Coronary artery (tissue), 2 donors: ENCODE measurements around the gene NMUR1.
A peak's percentile ranks its signal among the peaks of the same experiment; 100 is the strongest.
"Not testable (repeated sequence)": the region's sequence is repeated elsewhere in the genome, so short reads cannot be mapped to it uniquely, and the experiment has no call there.

Experiments
- DNase-seq: peaks from one replicate; pipeline ENCODE4 v3.0.0-alpha.2; 2017; ENCODE audit warnings: low spot score
- H3K27ac ChIP-seq, 2 donors: fragments of 200-600 bp; sonication (generic); one replicate each; pipeline ENCODE4 v1.5.1; 2016 to 2019
- H3K4me3 ChIP-seq: fragments of 200-600 bp; sonication (generic); 2 replicates; pipeline ENCODE4 v1.5.1; 2016; ENCODE audit warnings: mild to moderate bottlenecking, moderate library complexity
- CTCF ChIP-seq: fragments of 200-600 bp; sonication (generic); IDR thresholded peaks from one replicate; pipeline ENCODE4 v1.5.1; 2019; ENCODE audit warnings: antibody characterized with exemption

Gene NMUR1

GRCh38 chr2:231530099-231531011 lies at the start of gene NMUR1:
Gene NMUR1, minus strand, starts transcription at chr2:231530445. Its CDS starts 84 bp downstream, at chr2:231530361.
- TF ChIP-seq CTCF = peak; percentile 88
- no peak for DNase-seq
- Histone ChIP-seq H3K4me3 (peak within 1 kb of the TSS; percentile 72), H3K27ac (no peak within 1 kb of the TSS)

GRCh38 chr2:231579560-231579959 lies 49.3 kb upstream of the NMUR1 start:
- H3K27ac ChIP-seq = no peak overlapping the region
- no peak for TF ChIP-seq CTCF
- no peak overlapping the region for H3K4me3 ChIP-seq
- DNase-seq = no peak

GRCh38 chr2:231578655-231579054 lies 48.4 kb upstream of the NMUR1 start:
- not testable (repeated sequence) for H3K4me3 ChIP-seq, H3K27ac ChIP-seq, DNase-seq

- Histone ChIP-seq H3K27ac (no peak overlapping the region), H3K4me3 (no peak overlapping the region)
- TF ChIP-seq CTCF = no peak
- no peak for DNase-seq
Measured at GRCh38 chr2:231576465-231576864, 46.2 kb upstream of the NMUR1 start.

GRCh38 chr2:231575612-231576256 lies 45.5 kb upstream of the NMUR1 start:
- no peak overlapping the region for H3K27ac ChIP-seq
- TF ChIP-seq CTCF = no peak
- no peak for DNase-seq
- no peak overlapping the region for H3K4me3 ChIP-seq

- Histone ChIP-seq H3K4me3 (no peak overlapping the region), H3K27ac (no peak overlapping the region)
- no peak for DNase-seq
- TF ChIP-seq CTCF = no peak
Measured at GRCh38 chr2:231573698-231574421, 43.6 kb upstream of the NMUR1 start.

GRCh38 chr2:231573096-231573495 lies 42.9 kb upstream of the NMUR1 start:
- no peak overlapping the region for H3K4me3 ChIP-seq
- no peak overlapping the region for H3K27ac ChIP-seq
- no peak for TF ChIP-seq CTCF
- DNase-seq = no peak
